H1 (cell line): ENCODE results near the gene PRKN. TPM values are rescaled to one million over a fixed set of nuclear protein-coding genes. Genes with fewer than 3 reads are reported as not detected.

Experiments
- CEBPB ChIP-seq: IDR thresholded peaks from 2 replicates; pipeline ENCODE4 v1.6.1; 2012; ENCODE audit warnings: low read depth, low read length
- MAFK ChIP-seq: IDR thresholded peaks from 2 replicates; pipeline ENCODE4 v1.6.1; 2012; ENCODE audit warnings: low read depth, mild to moderate bottlenecking, improper control_type of control experiment, low read length
- TAF7 ChIP-seq: optimal IDR thresholded peaks from 2 replicates; pipeline ENCODE3; 2011; ENCODE audit warnings: low read depth, mild to moderate bottlenecking, inconsistent platforms, low read length, moderate library complexity, borderline replicate concordance
- polyA plus RNA-seq, 7 experiments: library from polyadenylated mRNA; depleted of rRNA in 3 of 7; stranded (reverse) in 5 of 7; unstranded in 2 of 7; fragments of >200 nt in 5 of 7; fragments of 200-250 nt in 2 of 7; gene quantifications; 1 replicate in 5 of 7; 2 replicates in 1 of 7; 4 replicates in 1 of 7; pipeline versions ENCODE4 v1.2.1 to v1.2.3, GENCODE V29; 2011 to 2013; ENCODE audit warnings: missing spikeins in 2 of 7, mixed read lengths in 2 of 7
- total RNA-seq: library from RNA; stranded (reverse); fragmentation: NEBNext Ultra II Directional; extraction: Animal tissue kit (Norgen Biotek cat#: 25700); gene quantifications from 2 replicates; pipeline ENCODE4 v1.2.1, GENCODE V29; 2021

PRKN gene
- total and polyA plus RNA-seq, 2 of the 8 experiments (the other 6 are each of a cell fraction or from before 2014, with no cell fraction given), result 0.13 to 0.29 TPM

DNA sequence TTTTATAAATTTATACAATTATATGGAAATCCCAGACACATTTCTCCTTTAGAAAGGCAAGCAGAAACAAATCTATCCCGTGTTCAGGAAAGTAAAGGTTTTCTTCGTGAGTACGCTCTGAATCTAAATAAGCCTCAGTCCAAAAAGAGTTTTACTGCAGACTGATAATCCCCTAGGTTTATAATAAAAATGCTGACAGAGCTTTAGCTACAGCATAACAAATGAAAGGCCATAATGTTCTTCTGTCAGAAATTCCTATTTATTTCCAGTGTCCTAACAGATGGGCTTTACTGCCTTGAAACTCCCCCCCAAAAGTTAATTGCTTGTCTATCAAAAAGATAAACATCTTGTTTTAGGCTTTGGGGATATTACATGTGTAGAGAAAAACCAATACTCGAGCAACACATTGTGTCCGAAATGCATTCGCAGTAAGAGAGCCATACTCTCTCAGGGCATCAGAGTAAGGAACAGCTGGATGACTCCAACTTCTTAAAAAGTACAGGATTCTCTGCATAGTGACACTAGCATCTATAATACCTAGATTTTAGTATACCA, 109.0 kb downstream of the PRKN start (continued):
- TF ChIP-seq MAFK (no peak), CEBPB (no peak), TAF7 (no peak)
- TF ChIP-seq, all 59 proteins: peak for 0
